H1 (cell line): ENCODE measurements around the gene GRIK4. TPM values are rescaled to one million over a fixed set of nuclear protein-coding genes. Genes with fewer than 3 reads are reported as not detected.

Source experiments
- ASH2L ChIP-seq: fragments of 200-600, 300-600 bp; sonication (generic); IDR thresholded peaks from one replicate; pipeline ENCODE4 v1.7.1; 2017; ENCODE audit warnings: low read length
- ATF2 ChIP-seq: IDR thresholded peaks from 2 replicates; pipeline ENCODE4 v1.6.1; 2012; ENCODE audit warnings: low read length, inconsistent platforms
- BACH1 ChIP-seq: IDR thresholded peaks from 2 replicates; pipeline ENCODE4 v1.6.1; 2012; ENCODE audit warnings: low read length, improper control_type of control experiment
- CHD7 ChIP-seq: fragments of 300-600 bp; sonication (generic); IDR thresholded peaks from 2 replicates; pipeline ENCODE4 v1.7.1; 2012; ENCODE audit warnings: low read length, moderate library complexity, mild to moderate bottlenecking, inconsistent platforms; ENCODE audit not compliant: insufficient replicate concordance
- FOSL1 ChIP-seq: IDR thresholded peaks from 2 replicates; pipeline ENCODE4 v1.6.1; 2011; ENCODE audit warnings: mild to moderate bottlenecking, low read depth, low read length, moderate library complexity; ENCODE audit not compliant: insufficient read depth
- NRF1 ChIP-seq: IDR thresholded peaks from 2 replicates; pipeline ENCODE4 v1.6.1; 2011; ENCODE audit warnings: mild to moderate bottlenecking, low read depth, low read length, improper control_type of control experiment
- SIN3A ChIP-seq, 2 experiments: IDR thresholded peaks in 1 of 2; conservative IDR thresholded peaks in 1 of 2; 2 replicates each; pipeline ENCODE4 v1.6.1; 2011 to 2012; ENCODE audit warnings: low read length in 2 of 2, improper control_type of control experiment in 1 of 2, low read depth in 1 of 2, mild to moderate bottlenecking in 1 of 2
- SRF ChIP-seq: IDR thresholded peaks from 2 replicates; pipeline ENCODE4 v1.6.1; 2011; ENCODE audit warnings: mild to moderate bottlenecking, low read depth, low read length, moderate library complexity
- polyA plus RNA-seq, 7 experiments: library from polyadenylated mRNA; depleted of rRNA in 3 of 7; stranded (reverse) in 5 of 7; unstranded in 2 of 7; fragments of >200 nt in 5 of 7; fragments of 200-250 nt in 2 of 7; gene quantifications; 1 replicate in 5 of 7; 2 replicates in 1 of 7; 4 replicates in 1 of 7; pipeline versions ENCODE4 v1.2.1 to v1.2.3, GENCODE V29; 2011 to 2013; ENCODE audit warnings: missing spikeins in 2 of 7, mixed read lengths in 2 of 7
- total RNA-seq: library from RNA; stranded (reverse); fragmentation: NEBNext Ultra II Directional; extraction: Animal tissue kit (Norgen Biotek cat#: 25700); gene quantifications from 2 replicates; pipeline ENCODE4 v1.2.1, GENCODE V29; 2021

The GRIK4 gene
- total and polyA plus RNA-seq, 2 of the 8 experiments (the other 6 are each of a cell fraction or from before 2014, with no cell fraction given): 1.2 to 2.9 TPM

- TF ChIP-seq CHD7 (no peak), ASH2L (no peak), SIN3A (conservative IDR thresholded peaks at IDR 0.05 in 1 of 2, IDR thresholded peaks at IDR 0.05 in 1 of 2; ENCODE audit: low read depth in 1 of 2, low read length in 2 of 2) (no peak), SRF (no peak), BACH1 (no peak), NRF1 (no peak), ATF2 (no peak), FOSL1 (no peak)
- TF ChIP-seq, all 59 proteins: peak for 0
Measured at GRCh38 chr11:120904116-120904515, 392.6 kb downstream of the GRIK4 start (continued).
